ENCODE data around the gene EPHA2.
"Not testable (repeated sequence)": the region's sequence is repeated elsewhere in the genome, so short reads cannot be mapped to it uniquely, and the experiment has no call there.

The EPHA2 gene

GRCh38 chr1:16167331-16168143 lies 11.7 kb upstream of the EPHA2 start:
- peak; percentile 81 to 87 for ATAC-seq (replicated peaks)
- DNase-seq, result peak; percentile 52
- Mint-ChIP-seq H3K36me3 (peaks cover 0 to under 1% of the 10 kb centered on the region in 2 donors), H3K9me3 (no peaks in the 10 kb centered on the region), H3K4me3 (peak overlapping the region; percentile 76 to 85), H3K27ac (peak overlapping the region; percentile 51), H3K27me3 (peaks cover 4 to 42% of the 10 kb centered on the region in 2 donors), H3K4me1 (peaks cover 26 to 51% of the 10 kb centered on the region in 2 donors)

- Mint-ChIP-seq H3K27ac (peak overlapping the region; percentile 10), H3K4me1 (peaks cover 27 to 54% of the 10 kb centered on the region in 2 donors), H3K27me3 (peaks cover 2 to 32% of the 10 kb centered on the region in 2 donors)
Observed at GRCh38 chr1:16166117-16166516, 10.2 kb upstream of the EPHA2 start.

GRCh38 chr1:16165548-16165947 lies 9.7 kb upstream of the EPHA2 start:
- Mint-ChIP-seq H3K27me3 (peaks cover 0 to 27% of the 10 kb centered on the region in 2 donors), H3K4me1 (peaks cover 26 to 54% of the 10 kb centered on the region in 2 donors), H3K9me3 (no peaks in the 10 kb centered on the region), H3K36me3 (no peaks in the 10 kb centered on the region), H3K4me3 (no peak overlapping the region), H3K27ac (no peak overlapping the region)
- DNase-seq, result no peak
- ATAC-seq (replicated peaks), result no peak

More at GRCh38 chr1:16166117-16166516, 10.2 kb upstream of the EPHA2 start:
- no peak for DNase-seq
- no peaks in the 10 kb centered on the region for H3K9me3 Mint-ChIP-seq
- no peaks in the 10 kb centered on the region for H3K36me3 Mint-ChIP-seq
- ATAC-seq (replicated peaks), result no peak
- H3K4me3 Mint-ChIP-seq, result no peak overlapping the region

GRCh38 chr1:16165073-16165364 lies 9.2 kb upstream of the EPHA2 start:
- H3K9me3 Mint-ChIP-seq, result no peaks in the 10 kb centered on the region
- ATAC-seq (replicated peaks), result no peak
- no peak overlapping the region for H3K27ac Mint-ChIP-seq
- peaks cover 0 to 23% of the 10 kb centered on the region in 2 donors for H3K27me3 Mint-ChIP-seq
- no peak overlapping the region for H3K4me3 Mint-ChIP-seq
- H3K4me1 Mint-ChIP-seq, result peaks cover 26 to 54% of the 10 kb centered on the region in 2 donors
- DNase-seq, result no peak
- H3K36me3 Mint-ChIP-seq, result no peaks in the 10 kb centered on the region

- H3K4me3 Mint-ChIP-seq, result no peak overlapping the region
Observed at GRCh38 chr1:16164213-16165072, 8.6 kb upstream of the EPHA2 start.

GRCh38 chr1:16163608-16164212 lies 7.8 kb upstream of the EPHA2 start:
- H3K36me3 Mint-ChIP-seq; ATAC-seq (replicated peaks); H3K4me3 Mint-ChIP-seq; DNase-seq; H3K27ac Mint-ChIP-seq; H3K9me3 Mint-ChIP-seq: not testable (repeated sequence)
- H3K27me3 Mint-ChIP-seq, result peaks cover 0 to 23% of the 10 kb centered on the region in 2 donors
- peaks cover 19 to 42% of the 10 kb centered on the region in 2 donors for H3K4me1 Mint-ChIP-seq

More at GRCh38 chr1:16164213-16165072, 8.6 kb upstream of the EPHA2 start:
- H3K27ac Mint-ChIP-seq, result no peak overlapping the region
- DNase-seq (no peak), ATAC-seq (replicated peaks) (no peak)
- no peaks in the 10 kb centered on the region for H3K36me3 Mint-ChIP-seq
- peaks cover 25 to 49% of the 10 kb centered on the region in 2 donors for H3K4me1 Mint-ChIP-seq
- no peaks in the 10 kb centered on the region for H3K9me3 Mint-ChIP-seq
- H3K27me3 Mint-ChIP-seq, result peaks cover 0 to 23% of the 10 kb centered on the region in 2 donors

- ATAC-seq (replicated peaks) (peak in 1 of 2 donors; percentile 41), DNase-seq (no peak)
- Mint-ChIP-seq H3K36me3 (no peaks in the 10 kb centered on the region), H3K9me3 (no peaks in the 10 kb centered on the region), H3K27me3 (peaks cover 0 to 29% of the 10 kb centered on the region in 2 donors), H3K4me3 (peak overlapping the region; percentile 65 to 74), H3K27ac (peak overlapping the region; percentile 75), H3K4me1 (peaks cover 15 to 42% of the 10 kb centered on the region in 2 donors)
Observed at GRCh38 chr1:16162163-16162822, 6.4 kb upstream of the EPHA2 start.

GRCh38 chr1:16161717-16162116 lies 5.8 kb upstream of the EPHA2 start:
- H3K27ac Mint-ChIP-seq, result no peak overlapping the region
- no peaks in the 10 kb centered on the region for H3K36me3 Mint-ChIP-seq
- H3K4me1 Mint-ChIP-seq, result peaks cover 13 to 43% of the 10 kb centered on the region in 2 donors
- peaks cover 0 to 29% of the 10 kb centered on the region in 2 donors for H3K27me3 Mint-ChIP-seq
- DNase-seq (no peak), ATAC-seq (replicated peaks) (no peak)
- H3K9me3 Mint-ChIP-seq, result no peaks in the 10 kb centered on the region
- no peak overlapping the region for H3K4me3 Mint-ChIP-seq

GRCh38 chr1:16158993-16159831 lies 3.3 kb upstream of the EPHA2 start:
- Mint-ChIP-seq H3K4me3 (no peak overlapping the region), H3K9me3 (no peaks in the 10 kb centered on the region), H3K4me1 (peaks cover 13 to 46% of the 10 kb centered on the region in 2 donors), H3K36me3 (no peaks in the 10 kb centered on the region), H3K27ac (no peak overlapping the region), H3K27me3 (peaks cover 0 to 33% of the 10 kb centered on the region in 2 donors)
- ATAC-seq (replicated peaks) (no peak), DNase-seq (no peak)

- Mint-ChIP-seq H3K36me3 (no peaks in the 10 kb centered on the region), H3K27me3 (peaks cover 10 to 38% of the 10 kb centered on the region in 2 donors), H3K27ac (no peak overlapping the region), H3K4me3 (no peak overlapping the region), H3K4me1 (peaks cover 16 to 53% of the 10 kb centered on the region in 2 donors), H3K9me3 (no peaks in the 10 kb centered on the region)
- DNase-seq, result no peak
- ATAC-seq (replicated peaks), result peak; percentile 41 to 59
Observed at GRCh38 chr1:16158025-16158424, 2.2 kb upstream of the EPHA2 start.

- ATAC-seq (replicated peaks) (no peak), DNase-seq (no peak)
- Mint-ChIP-seq H3K9me3 (no peaks in the 10 kb centered on the region), H3K36me3 (no peaks in the 10 kb centered on the region), H3K27ac (no peak overlapping the region), H3K4me3 (no peak overlapping the region), H3K27me3 (peaks cover 13 to 47% of the 10 kb centered on the region in 2 donors), H3K4me1 (peaks cover 14 to 50% of the 10 kb centered on the region in 2 donors)
Observed at GRCh38 chr1:16156848-16157495, 1.1 kb upstream of the EPHA2 start.

GRCh38 chr1:16153999-16154673 lies 1.7 kb downstream of the EPHA2 start:
- ATAC-seq (replicated peaks) (no peak), DNase-seq (no peak)
- no peak overlapping the region for H3K27ac Mint-ChIP-seq
- H3K4me1 Mint-ChIP-seq, result peaks cover 13 to 60% of the 10 kb centered on the region in 2 donors
- H3K4me3 Mint-ChIP-seq, result peak overlapping the region; percentile 27 to 80
- peaks cover 38 to 74% of the 10 kb centered on the region in 2 donors for H3K27me3 Mint-ChIP-seq
- no peaks in the 10 kb centered on the region for H3K9me3 Mint-ChIP-seq
- H3K36me3 Mint-ChIP-seq, result no peaks in the 10 kb centered on the region
